Mucosa of descending colon (tissue), 3 donors: ENCODE results near the gene LIMK2. TPM values are rescaled to one million over a fixed set of nuclear protein-coding genes. Genes with fewer than 3 reads are reported as not detected.

Experiments
- ATAC-seq: fragments of 200-7000 bp; cut with Tn5 transposase; one replicate; pipeline ENCODE4 v1.9.1; 2020; ENCODE audit warnings: mild to moderate bottlenecking, moderate library complexity
- DNase-seq, 3 donors: peaks; one replicate each; pipeline ENCODE4 v3.0.0-alpha.2; 2020
- H3K36me3 ChIP-seq: fragments of 200-600 bp; one replicate; pipeline ENCODE4 v1.8.0; 2021; ENCODE audit warnings: low read depth, mild to moderate bottlenecking
- H3K4me1 ChIP-seq: fragments of 200-600 bp; one replicate; pipeline ENCODE4 v1.8.0; 2021; ENCODE audit warnings: low read depth, mild to moderate bottlenecking
- H3K4me3 ChIP-seq: fragments of 200-600 bp; one replicate; pipeline ENCODE4 v1.8.0; 2021; ENCODE audit warnings: mild to moderate bottlenecking
- H3K9me3 ChIP-seq: fragments of 200-600 bp; one replicate; pipeline ENCODE4 v1.8.0; 2021; ENCODE audit warnings: mild to moderate bottlenecking
- intact Hi-C, 2 donors: fragments of 100-400 bp; cut with DNase I in 1 of 2; cut with micrococcal nuclease in 1 of 2; formaldehyde crosslinking; loops; one replicate each; pipeline versions ENCODE4 v1.11.0 to v1.11.1; 2022; cut with DNase I, micrococcal nuclease
- total RNA-seq, 3 donors: library from RNA; stranded (reverse); fragmentation: NEBNext Ultra II Directional in 2 of 3; extraction: Animal tissue kit (Norgen Biotek cat#: 25700) in 2 of 3; gene quantifications; one replicate each; pipeline versions ENCODE4 v1.2.1 to v1.2.4, GENCODE V29; 2021 to 2023
- TF ChIP-seq, protein P1 (sequence below): fragments of 200-600 bp; IDR thresholded peaks from one replicate; pipeline ENCODE4 v1.8.0; 2022; ENCODE audit warnings: antibody characterized with exemption, mild to moderate bottlenecking
- donor health status: DM: no; HTN: no; CAD: no; lungs with moderate emphysema.
- donor health status: DM: no; HTN: no; CAD: no.
- donor health status: DM: no; HTN: yes; CAD: no.

Gene LIMK2
- total RNA-seq, 3 donors from 2014 or later = 76.7 to 137 (median 120) TPM

DNA sequence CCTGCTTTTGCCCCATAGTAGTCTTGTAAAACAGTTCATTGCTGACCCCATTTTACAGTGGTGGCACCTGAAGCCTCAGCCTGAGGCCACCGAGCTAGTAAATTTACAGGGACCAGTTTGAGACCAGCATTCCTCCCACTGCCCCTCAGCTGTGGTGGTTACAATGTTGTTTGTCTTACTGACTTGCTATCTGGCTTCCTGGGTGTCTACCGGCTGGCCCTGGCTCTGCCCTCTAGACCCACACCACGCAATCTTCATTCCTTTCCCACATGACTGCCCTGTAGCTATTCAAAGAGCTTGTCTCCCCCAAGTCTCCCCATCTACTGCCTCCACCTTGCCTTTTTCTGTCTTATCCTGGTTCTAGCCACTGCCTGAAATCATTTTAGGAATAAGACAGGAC lies 59.4 kb downstream of the LIMK2 start:
- Histone ChIP-seq H3K4me1 (no peaks in the 10 kb centered on the region), H3K9me3 (no peaks in the 10 kb centered on the region), H3K4me3 (no peak overlapping the region), H3K36me3 (peaks cover 12% of the 10 kb centered on the region)
- DNase-seq (no peak), ATAC-seq (no peak)
- TF ChIP-seq, protein P1, sequence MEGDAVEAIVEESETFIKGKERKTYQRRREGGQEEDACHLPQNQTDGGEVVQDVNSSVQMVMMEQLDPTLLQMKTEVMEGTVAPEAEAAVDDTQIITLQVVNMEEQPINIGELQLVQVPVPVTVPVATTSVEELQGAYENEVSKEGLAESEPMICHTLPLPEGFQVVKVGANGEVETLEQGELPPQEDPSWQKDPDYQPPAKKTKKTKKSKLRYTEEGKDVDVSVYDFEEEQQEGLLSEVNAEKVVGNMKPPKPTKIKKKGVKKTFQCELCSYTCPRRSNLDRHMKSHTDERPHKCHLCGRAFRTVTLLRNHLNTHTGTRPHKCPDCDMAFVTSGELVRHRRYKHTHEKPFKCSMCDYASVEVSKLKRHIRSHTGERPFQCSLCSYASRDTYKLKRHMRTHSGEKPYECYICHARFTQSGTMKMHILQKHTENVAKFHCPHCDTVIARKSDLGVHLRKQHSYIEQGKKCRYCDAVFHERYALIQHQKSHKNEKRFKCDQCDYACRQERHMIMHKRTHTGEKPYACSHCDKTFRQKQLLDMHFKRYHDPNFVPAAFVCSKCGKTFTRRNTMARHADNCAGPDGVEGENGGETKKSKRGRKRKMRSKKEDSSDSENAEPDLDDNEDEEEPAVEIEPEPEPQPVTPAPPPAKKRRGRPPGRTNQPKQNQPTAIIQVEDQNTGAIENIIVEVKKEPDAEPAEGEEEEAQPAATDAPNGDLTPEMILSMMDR = no peak
- intact Hi-C loops = no loop called here

DNA sequence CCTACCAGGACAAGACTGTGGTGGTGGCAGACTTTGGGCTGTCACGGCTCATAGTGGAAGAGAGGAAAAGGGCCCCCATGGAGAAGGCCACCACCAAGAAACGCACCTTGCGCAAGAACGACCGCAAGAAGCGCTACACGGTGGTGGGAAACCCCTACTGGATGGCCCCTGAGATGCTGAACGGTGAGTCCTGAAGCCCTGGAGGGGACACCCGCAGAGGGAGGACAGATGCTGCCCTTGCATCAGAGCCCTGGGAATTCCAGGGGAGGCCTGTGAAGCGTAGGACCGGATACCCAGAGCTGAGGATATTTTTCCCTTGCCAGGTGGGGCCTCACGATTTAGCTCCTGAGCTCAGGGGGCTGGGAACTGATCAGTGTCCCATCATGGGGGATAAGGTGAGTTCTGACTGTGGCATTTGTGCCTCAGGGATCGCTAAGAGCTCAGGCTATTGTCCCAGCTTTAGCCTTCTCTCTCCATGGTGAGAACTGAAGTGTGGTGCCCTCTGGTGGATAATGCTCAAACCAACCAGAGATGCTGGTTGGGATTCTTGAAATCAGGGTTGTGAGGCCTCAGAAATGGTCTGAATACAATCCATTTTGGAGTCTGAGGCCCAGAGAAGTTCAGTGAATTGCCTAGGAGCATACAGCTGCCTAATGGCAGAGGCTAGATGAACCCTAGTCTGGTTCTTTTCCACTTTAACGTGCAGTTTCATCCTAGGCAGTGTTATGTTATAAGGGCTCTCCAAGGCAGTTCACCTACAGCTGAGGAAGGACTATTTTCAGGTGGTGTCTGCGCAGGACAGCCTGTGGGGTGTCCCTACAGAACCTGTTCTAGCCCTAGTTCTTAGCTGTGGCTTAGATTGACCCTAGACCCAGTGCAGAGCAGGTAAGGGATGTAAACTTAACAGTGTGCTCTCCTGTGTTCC lies 60.7 kb downstream of the LIMK2 start:
- TF ChIP-seq, protein P1 = peak; percentile 33
- peaks cover 12% of the 10 kb centered on the region for H3K36me3 ChIP-seq
- no peak overlapping the region for H3K4me3 ChIP-seq
- intact Hi-C loops = no loop called here
- no peaks in the 10 kb centered on the region for H3K9me3 ChIP-seq
- H3K4me1 ChIP-seq = no peaks in the 10 kb centered on the region
- peak; percentile 75 for ATAC-seq
- DNase-seq = peak in 2 of 3 donors; percentile 20 to 75

DNA sequence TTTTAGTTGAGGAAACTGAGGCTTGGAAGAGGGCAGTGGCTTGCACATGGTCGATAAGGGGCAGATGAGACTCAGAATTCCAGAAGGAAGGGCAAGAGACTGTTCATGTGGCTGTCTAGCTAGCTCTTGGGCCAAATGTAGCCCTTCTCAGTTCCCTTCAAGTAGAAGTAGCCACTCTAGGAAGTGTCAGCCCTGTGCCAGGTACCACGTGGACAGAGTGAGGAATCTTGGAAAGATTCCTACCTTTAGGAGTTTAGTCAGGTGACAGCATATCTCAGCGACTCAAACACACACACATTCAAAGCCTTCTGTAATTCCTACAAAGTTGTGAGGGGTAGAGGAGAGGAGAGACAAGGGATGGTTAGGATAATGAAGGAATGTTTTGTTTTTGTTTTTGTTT lies 61.9 kb downstream of the LIMK2 start:
- intact Hi-C loops = no loop called here
- DNase-seq (peak in 1 of 3 donors; percentile 4), ATAC-seq (no peak)
- Histone ChIP-seq H3K4me1 (no peaks in the 10 kb centered on the region), H3K9me3 (no peaks in the 10 kb centered on the region), H3K36me3 (peaks cover 12% of the 10 kb centered on the region), H3K4me3 (no peak overlapping the region)
- TF ChIP-seq, protein P1 = no peak

DNA sequence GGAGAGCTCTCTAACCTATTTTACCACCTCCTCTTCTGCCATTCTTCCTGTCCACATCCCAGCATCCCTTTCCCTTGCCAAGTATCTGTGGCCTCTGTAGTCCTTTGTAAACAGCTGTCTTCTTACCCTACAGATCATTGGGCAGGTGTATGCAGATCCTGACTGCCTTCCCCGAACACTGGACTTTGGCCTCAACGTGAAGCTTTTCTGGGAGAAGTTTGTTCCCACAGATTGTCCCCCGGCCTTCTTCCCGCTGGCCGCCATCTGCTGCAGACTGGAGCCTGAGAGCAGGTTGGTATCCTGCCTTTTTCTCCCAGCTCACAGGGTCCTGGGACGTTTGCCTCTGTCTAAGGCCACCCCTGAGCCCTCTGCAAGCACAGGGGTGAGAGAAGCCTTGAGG lies 62.9 kb downstream of the LIMK2 start:
- ATAC-seq (peak; percentile 54), DNase-seq (peak in 1 of 3 donors; percentile 35)
- no peaks in the 10 kb centered on the region for H3K4me1 ChIP-seq
- intact Hi-C loops = no loop called here
- H3K4me3 ChIP-seq = no peak overlapping the region
- H3K9me3 ChIP-seq = no peaks in the 10 kb centered on the region
- TF ChIP-seq, protein P1 = no peak
- peaks cover 12% of the 10 kb centered on the region for H3K36me3 ChIP-seq

DNA sequence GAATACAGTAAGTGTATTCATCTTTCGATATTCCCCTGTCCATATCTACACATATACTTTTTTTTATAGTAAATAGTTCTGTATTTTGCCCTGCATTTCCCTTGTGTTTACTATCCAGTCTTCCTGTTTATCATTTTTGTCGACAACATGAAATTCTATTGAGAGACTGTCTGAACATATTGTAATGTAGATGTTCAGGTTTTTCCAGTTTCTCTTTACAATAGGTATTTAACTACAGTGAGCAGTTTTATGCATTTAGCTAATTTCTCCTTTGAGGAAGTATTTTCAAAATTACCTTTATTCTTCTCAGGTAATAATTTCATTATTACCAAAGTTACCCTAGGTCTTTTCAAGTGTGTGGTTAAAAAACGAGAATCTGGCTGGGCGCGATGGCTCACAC lies 63.5 kb downstream of the LIMK2 start:
- TF ChIP-seq, protein P1 = no peak
- ATAC-seq (no peak), DNase-seq (no peak)
- intact Hi-C loops = no loop called here
- Histone ChIP-seq H3K4me3 (no peak overlapping the region), H3K4me1 (no peaks in the 10 kb centered on the region), H3K9me3 (no peaks in the 10 kb centered on the region), H3K36me3 (peaks cover 12% of the 10 kb centered on the region)
